SU-DHL-6 (cell line): ENCODE measurements around the gene AVEN.

Experiments used
- H2AFZ ChIP-seq: fragments of 200-600 bp; sonication (generic); 2 replicates; pipeline ENCODE4 v1.6.1; 2014; ENCODE audit warnings: low read depth, mild to moderate bottlenecking, moderate library complexity, mixed read lengths, antibody characterized with exemption, low read length; ENCODE audit not compliant: severe bottlenecking
- H3F3A ChIP-seq: fragments of 200-600 bp; shearing (Covaris generic); 2 replicates; pipeline ENCODE4 v1.6.0; 2016; ENCODE audit warnings: antibody characterized with exemption, mild to moderate bottlenecking; ENCODE audit not compliant: insufficient read depth
- H3K27ac ChIP-seq: fragments of 200-600 bp; sonication (generic); 2 replicates; pipeline ENCODE4 v1.5.1; 2016; ENCODE audit warnings: low read depth, mild to moderate bottlenecking, low read length, moderate library complexity, mixed read lengths
- H3K27me3 ChIP-seq: fragments of 200-600 bp; sonication (generic), shearing (Covaris generic); 2 replicates; pipeline ENCODE4 v1.6.0; 2014; ENCODE audit warnings: mild to moderate bottlenecking, low read length
- H3K36me3 ChIP-seq: fragments of 200-600 bp; sonication (generic); 2 replicates; pipeline ENCODE4 v1.6.1; 2014; ENCODE audit warnings: mild to moderate bottlenecking, low read length, mixed read lengths
- H3K4me2 ChIP-seq: fragments of 300-600, 200-600 bp; shearing (Covaris generic), sonication (generic); 2 replicates; pipeline ENCODE4 v1.6.0; 2014; ENCODE audit warnings: low read length, low read depth, mild to moderate bottlenecking; ENCODE audit not compliant: poor library complexity, severe bottlenecking
- H3K4me3 ChIP-seq: fragments of 200-600 bp; sonication (generic); 2 replicates; pipeline ENCODE4 v1.5.1; 2014; ENCODE audit warnings: antibody characterized with exemption, low read length, mild to moderate bottlenecking, mixed read lengths; ENCODE audit not compliant: insufficient read depth, poor library complexity, severe bottlenecking
- H3K79me2 ChIP-seq: fragments of 200-600 bp; sonication (generic); 2 replicates; pipeline ENCODE4 v1.6.1; 2014; ENCODE audit warnings: mild to moderate bottlenecking, low read length, moderate library complexity; ENCODE audit not compliant: insufficient read depth
- H3K9ac ChIP-seq: fragments of 200-600 bp; sonication (generic); 2 replicates; pipeline ENCODE4 v1.7.0; 2014; ENCODE audit warnings: mild to moderate bottlenecking, low read length
- H3K9me2 ChIP-seq: fragments of 200-600 bp; sonication (generic); replicated peaks from 2 replicates; pipeline ENCODE4 v1.6.1; 2014; ENCODE audit warnings: low read length; ENCODE audit not compliant: insufficient read depth
- H3K9me3 ChIP-seq: fragments of 200-600 bp; sonication (generic); 2 replicates; pipeline ENCODE4 v1.6.1; 2014; ENCODE audit warnings: low read length, mixed read lengths; ENCODE audit not compliant: insufficient read depth
- H4K20me1 ChIP-seq: fragments of 200-600 bp; sonication (generic); 2 replicates; pipeline ENCODE4 v1.6.1; 2014; ENCODE audit warnings: low read depth, mild to moderate bottlenecking, antibody characterized with exemption, low read length, moderate library complexity, mixed read lengths
- EZH2phosphoT487 ChIP-seq: fragments of 200-600 bp; sonication (generic), shearing (Covaris generic); conservative IDR thresholded peaks from 2 replicates; pipeline ENCODE4 v1.6.1; 2018; ENCODE audit warnings: mild to moderate bottlenecking, antibody characterized with exemption, low read length, moderate library complexity, mixed read lengths
- TF ChIP-seq, protein P1 (sequence below): fragments of 200-600 bp; sonication (generic); IDR thresholded peaks from one replicate; pipeline ENCODE4 v1.5.1; 2017; ENCODE audit warnings: antibody characterized with exemption, mild to moderate bottlenecking, low read length, moderate library complexity; ENCODE audit not compliant: insufficient read depth, poor library complexity, severe bottlenecking

Gene AVEN

DNA sequence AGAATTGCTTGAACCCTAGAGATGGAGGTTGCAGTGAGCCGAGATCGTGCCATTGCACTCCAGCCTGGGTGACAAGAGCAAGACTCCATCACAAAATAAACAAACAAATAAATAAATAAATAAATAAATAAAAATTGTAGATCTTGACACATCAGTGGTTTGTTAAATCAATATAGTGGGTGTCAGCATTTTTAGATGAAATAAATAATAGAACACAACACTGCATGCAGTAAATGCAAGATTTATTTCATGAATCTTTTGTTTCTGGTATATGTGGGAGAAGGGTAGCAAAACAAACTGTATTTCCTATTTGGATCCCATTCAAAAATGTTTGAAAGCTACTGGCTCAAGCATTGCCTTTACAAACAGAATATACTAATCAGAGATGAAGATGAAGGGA is 106.3 kb downstream of the AVEN start:
- H3K9me2 ChIP-seq: no peaks in the 10 kb centered on the region
- H3K79me2 ChIP-seq: no peaks in the 10 kb centered on the region
- no peaks in the 10 kb centered on the region for H3K27me3 ChIP-seq
- H2AFZ ChIP-seq: no peak overlapping the region
- H3K36me3 ChIP-seq: no peaks in the 10 kb centered on the region
- no peak overlapping the region for H3K4me2 ChIP-seq
- no peak overlapping the region for H3K4me3 ChIP-seq
- H3F3A ChIP-seq: no peaks in the 10 kb centered on the region
- no peak overlapping the region for H3K9ac ChIP-seq
- H3K9me3 ChIP-seq: no peaks in the 10 kb centered on the region
- H3K27ac ChIP-seq: no peak overlapping the region
- no peaks in the 10 kb centered on the region for H4K20me1 ChIP-seq
- TF ChIP-seq EZH2phosphoT487: no peak
- TF ChIP-seq, protein P1, sequence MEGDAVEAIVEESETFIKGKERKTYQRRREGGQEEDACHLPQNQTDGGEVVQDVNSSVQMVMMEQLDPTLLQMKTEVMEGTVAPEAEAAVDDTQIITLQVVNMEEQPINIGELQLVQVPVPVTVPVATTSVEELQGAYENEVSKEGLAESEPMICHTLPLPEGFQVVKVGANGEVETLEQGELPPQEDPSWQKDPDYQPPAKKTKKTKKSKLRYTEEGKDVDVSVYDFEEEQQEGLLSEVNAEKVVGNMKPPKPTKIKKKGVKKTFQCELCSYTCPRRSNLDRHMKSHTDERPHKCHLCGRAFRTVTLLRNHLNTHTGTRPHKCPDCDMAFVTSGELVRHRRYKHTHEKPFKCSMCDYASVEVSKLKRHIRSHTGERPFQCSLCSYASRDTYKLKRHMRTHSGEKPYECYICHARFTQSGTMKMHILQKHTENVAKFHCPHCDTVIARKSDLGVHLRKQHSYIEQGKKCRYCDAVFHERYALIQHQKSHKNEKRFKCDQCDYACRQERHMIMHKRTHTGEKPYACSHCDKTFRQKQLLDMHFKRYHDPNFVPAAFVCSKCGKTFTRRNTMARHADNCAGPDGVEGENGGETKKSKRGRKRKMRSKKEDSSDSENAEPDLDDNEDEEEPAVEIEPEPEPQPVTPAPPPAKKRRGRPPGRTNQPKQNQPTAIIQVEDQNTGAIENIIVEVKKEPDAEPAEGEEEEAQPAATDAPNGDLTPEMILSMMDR: no peak

DNA sequence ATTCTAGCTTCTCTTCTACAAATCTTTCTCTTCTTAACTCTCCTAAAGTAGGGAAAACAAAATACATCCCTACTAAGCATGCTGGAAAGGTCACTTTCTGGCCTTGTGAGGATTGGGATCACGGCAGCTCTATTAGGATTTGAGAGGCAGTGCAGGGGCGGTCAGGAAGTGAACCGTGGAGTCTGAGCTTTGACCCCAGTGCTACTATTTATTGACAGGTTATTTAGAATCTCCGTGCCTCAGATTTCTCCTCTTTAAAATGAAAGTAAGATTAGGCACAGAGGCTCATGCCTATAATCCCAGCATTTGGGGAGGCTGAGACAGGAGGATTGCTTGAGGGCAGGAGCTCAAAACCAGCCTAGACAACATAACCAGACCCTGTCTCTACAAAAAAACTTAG is 112.7 kb downstream of the AVEN start:
- H3K79me2 ChIP-seq: no peaks in the 10 kb centered on the region
- no peak overlapping the region for H3K9ac ChIP-seq
- no peaks in the 10 kb centered on the region for H4K20me1 ChIP-seq
- TF ChIP-seq, protein P1: no peak
- no peak for TF ChIP-seq EZH2phosphoT487
- no peaks in the 10 kb centered on the region for H3K9me2 ChIP-seq
- H2AFZ ChIP-seq: no peak overlapping the region
- H3F3A ChIP-seq: no peaks in the 10 kb centered on the region
- H3K27ac ChIP-seq: no peak overlapping the region
- H3K27me3 ChIP-seq: no peaks in the 10 kb centered on the region
- no peak overlapping the region for H3K4me2 ChIP-seq
- no peaks in the 10 kb centered on the region for H3K9me3 ChIP-seq
- no peaks in the 10 kb centered on the region for H3K36me3 ChIP-seq
- no peak overlapping the region for H3K4me3 ChIP-seq

DNA sequence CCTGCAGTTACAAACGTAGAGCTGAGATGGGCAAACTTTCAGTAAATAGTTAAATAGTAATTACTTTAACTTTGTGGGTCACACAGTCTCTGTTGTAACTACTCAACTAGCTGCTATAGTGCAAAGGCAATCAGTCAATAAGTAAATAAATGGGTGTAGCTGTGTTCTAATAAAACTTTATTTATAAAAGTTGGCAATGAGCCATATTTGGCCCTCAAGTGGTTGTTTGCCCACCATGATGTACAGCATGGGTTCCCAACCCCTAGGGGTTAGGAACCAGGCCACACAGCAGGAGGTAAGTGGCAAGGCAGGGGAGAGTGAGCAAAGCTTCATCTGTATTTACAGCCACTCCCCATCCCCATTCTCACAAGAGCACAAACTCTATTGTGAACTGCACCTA is 115.6 kb downstream of the AVEN start:
- TF ChIP-seq EZH2phosphoT487: no peak
- TF ChIP-seq, protein P1: no peak
- Histone ChIP-seq H3F3A (no peaks in the 10 kb centered on the region), H2AFZ (no peak overlapping the region), H3K4me2 (no peak overlapping the region), H3K79me2 (no peaks in the 10 kb centered on the region), H3K9ac (no peak overlapping the region), H3K36me3 (no peaks in the 10 kb centered on the region), H3K9me2 (no peaks in the 10 kb centered on the region), H3K27me3 (no peaks in the 10 kb centered on the region), H3K27ac (no peak overlapping the region), H3K9me3 (no peaks in the 10 kb centered on the region), H3K4me3 (no peak overlapping the region), H4K20me1 (no peaks in the 10 kb centered on the region)
